Fibroblast of peridontal ligament (primary cell): ENCODE results near the gene CCM2.
"Not testable (repeated sequence)": the region's sequence is repeated elsewhere in the genome, so short reads cannot be mapped to it uniquely, and the experiment has no call there.

ENCODE experiments used
- DNase-seq: peaks from one replicate; pipeline ENCODE4 v3.0.0-alpha.2; 2010; ENCODE audit errors: extremely low read depth

Gene CCM2

DNA sequence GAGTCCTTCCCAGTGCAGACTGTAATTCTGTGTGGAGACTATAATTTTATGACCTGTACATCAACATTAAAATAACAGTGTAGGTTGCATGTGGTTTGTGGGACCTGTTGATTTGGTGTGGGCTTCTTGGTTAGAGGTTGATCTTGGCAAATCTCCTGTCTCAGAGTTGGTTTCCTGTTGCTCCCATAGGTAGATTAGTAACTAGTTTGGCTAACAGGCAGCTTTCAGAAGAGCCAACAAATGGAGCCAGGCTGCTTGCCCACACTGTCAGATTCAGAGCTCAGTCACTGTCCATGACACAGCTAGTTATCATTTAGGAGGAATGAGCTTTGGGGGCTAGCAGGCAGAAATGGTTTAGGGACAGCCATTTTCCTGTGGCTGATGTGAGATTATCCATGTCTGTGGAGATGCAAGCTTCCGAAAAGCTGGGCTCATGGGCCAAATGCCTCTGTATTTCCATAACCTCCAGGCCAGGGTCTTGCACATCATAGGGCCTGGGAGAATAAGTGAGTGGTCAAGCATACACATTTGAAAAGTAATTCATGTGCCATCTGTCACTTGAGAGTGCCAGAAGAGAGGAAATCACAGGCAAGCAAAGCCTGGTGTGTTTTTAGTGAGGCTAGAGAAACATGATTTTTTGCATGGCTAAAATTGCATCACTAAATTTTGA, 33.4 kb downstream of the CCM2 start:
- DNase-seq: peak; percentile 44

DNA sequence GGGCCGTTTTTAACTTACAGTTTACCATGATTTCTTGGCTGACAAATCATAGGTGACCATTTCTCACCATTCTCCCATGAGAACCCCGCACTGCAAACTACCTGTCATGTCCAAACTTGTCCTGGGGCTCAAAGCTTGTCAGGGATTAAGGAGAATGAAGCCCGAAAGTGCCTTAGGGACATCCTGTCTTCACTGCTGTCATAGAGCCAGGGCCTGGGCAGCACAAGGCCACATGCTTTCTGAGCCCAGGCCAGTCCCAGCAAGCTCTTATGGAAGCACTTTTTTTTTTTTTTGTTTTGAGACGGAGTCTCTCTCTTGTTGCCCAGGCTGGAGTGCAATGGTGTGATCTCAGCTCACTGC, 33.9 kb downstream of the CCM2 start:
- DNase-seq: no peak

DNA sequence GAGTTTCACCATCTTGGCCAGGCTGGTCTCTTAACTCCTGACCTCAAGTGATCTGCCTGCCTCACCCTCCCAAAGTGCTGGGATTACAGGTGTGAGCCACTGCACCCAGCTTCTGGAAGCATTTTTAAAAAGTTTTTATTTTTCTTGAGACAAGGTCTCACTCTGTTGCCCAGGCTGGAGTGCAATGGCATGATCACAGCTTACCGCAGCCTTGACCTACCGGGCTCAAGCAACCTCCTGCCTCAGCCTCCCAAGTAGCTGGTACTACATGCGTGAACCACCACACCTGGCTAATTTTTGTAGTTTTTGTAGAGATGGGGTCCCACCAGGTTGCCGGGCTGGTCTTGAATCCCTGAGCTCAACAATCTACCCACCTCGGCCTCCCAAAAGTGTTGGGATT, 34.7 kb downstream of the CCM2 start:
- DNase-seq: not testable (repeated sequence)

DNA sequence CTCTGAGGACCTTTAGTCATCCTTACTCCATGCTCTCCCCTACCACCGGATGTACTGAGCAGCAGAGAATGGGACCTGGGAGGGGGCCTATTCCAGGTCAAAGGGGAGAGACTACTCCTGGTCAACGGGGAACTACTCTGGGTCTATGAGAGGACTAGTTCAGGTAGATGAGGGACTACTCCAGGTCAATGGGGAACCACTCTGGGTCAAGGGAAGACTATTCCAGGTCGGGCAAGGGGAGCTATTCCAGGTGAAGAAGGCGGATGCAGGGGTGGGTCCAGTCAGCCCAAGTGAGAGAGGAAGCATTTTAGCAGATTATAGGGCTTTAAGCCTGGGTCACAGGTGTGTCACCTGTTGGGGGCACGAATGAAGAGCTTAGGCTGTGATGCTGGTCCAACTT, 35.4 kb downstream of the CCM2 start:
- no peak for DNase-seq

DNA sequence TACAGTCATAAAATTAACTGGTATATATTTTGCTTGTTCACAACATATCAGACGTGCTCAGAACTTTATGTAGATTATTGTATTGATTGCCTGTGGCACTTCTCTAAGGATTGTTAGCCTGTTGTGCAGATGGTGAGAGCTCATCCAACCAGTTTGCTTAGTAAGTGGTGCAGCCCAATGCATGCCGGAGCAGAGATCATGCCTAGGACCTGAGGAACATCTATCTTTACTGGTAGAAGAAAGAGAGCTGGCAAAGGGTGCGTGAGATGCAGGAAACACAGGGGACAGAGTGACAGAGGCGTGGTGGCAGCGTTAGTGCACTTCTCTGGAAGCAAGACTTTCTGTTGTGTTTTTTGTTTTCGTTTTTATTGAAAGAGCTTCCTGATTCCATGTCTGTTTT, 35.9 kb downstream of the CCM2 start:
- no peak for DNase-seq

DNA sequence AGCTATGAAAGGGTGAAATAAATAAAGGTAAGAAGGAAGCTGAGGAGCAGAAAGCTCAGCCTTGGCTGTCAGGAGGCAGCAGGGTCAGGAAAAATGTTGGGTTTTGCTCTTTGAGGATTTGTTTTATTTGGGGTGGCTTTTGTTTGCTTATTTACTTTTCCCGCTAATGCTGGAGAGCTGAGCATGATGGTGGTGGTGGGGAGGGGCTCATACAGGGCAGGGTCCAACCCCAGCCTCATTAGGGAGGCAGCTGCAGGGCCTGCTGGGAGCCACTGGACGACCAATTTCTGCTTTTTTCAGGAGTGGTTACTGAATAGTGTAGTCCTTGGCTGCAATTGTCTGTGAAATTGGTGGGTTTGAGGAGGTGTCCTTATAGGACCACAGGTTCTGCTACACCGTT, 36.3 kb downstream of the CCM2 start:
- no peak for DNase-seq

DNA sequence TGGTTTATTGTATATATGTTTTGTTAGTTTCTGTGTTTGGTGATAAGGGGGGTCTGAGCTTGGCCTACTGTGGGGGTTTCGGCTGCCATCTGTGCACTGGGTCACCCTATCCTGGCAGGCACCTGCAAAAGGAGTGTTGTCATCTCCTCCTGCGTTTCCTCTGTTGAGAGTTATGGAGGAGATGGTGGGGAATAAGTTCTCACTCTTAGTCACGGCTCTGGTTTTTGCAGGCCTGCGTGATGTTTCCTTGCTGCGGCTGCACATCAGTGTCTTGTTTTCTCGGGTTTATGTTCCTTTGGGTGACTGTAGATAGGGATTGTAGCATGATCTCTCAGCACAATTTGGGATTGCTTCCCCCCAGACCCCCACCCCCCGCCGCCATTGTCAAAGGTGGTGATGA, 36.8 kb downstream of the CCM2 start:
- no peak for DNase-seq

DNA sequence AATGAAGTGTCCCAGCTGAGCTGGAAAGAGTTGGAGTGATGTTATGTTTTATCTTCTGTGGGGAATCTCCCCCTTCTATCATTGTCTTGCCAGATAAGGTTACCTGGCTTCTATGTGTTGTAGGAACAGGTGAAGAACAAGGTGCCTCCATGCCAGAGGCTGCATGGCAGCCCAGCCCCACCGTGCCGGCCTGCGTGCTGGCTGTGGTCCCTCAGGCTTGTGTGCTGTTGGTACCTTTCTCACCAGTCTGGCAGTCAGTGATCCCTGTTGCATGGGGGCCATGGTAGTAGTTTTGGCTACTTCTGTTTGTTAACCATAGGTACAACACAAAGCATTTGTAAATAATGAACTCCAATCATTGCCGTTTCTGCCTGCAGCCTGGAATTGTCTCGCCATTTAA, 37.9 kb downstream of the CCM2 start:
- no peak for DNase-seq

DNA sequence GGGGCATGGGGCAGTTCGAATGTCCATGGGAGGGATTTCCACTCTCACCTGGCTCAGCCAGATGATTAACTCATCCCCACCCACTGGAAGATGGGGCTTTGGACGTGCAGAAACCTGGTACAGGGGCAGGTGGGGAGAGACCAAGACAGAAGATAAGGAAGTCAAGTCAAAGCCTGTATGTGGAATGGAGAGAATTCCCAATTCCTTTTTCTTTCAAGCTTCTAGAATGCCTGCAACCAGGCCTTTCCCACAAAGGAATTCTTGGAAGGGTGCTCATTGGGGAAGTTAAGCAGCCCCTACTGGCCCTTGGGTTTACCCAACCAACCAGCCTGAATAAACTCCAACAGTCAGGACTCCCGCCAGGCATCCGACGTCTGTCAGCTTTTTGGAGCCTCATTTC, 39.1 kb downstream of the CCM2 start:
- no peak for DNase-seq

DNA sequence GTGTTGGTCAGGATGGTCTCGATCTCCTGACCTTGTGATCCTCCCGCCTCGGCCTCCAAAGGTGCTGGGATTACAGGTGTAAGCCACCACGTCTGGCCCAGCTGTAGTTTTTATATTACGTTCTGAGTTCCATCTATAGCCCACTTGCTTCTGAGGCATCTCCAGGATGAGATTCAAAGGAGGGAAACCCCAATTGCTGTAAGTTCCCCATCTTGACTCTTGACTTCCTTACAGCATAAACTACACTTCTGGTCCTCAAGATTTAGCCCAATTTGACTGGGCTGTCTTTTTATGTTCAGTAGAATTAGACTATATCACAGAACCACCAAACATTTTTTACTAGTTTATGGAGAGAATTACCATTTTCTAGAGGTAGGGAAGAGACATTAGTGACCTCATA, 44.3 kb downstream of the CCM2 start:
- no peak for DNase-seq

DNA sequence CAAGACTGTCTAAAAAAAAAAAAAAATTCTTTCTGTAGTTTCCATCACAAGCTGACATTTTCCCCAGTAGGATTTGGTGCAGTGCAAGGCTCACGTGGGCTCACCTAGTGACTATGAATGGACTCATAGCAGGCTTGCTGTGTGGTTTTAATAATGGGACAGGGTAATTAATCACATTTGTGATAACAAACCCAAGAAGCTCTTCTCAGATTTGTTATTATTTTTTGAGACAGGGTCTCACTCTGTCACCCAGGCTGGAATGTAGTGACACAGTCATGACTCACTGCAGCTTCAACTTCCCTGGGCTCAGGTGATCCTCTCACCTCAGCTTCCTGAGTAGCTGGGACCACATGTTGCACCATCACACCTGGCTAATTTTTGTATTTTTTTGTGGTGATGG, 48.7 kb downstream of the CCM2 start:
- no peak for DNase-seq

DNA sequence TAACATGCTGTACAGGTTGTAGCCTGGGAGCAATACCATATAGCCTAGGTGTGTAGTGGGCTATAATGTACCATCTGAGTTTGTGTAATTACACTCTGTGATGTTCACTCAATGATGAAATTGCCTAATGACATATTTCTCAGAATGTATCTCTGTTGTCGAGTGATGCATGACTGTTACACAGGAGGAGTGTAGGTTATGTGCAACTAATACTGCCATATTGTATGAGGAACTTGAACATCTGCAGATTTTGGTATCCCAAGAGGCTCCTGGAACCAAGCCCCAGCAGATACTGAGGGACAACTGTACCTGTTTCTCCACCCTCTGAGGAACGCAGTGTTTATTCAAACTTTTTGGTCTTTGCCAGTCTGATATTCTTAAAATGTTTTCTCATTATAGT, 50.2 kb downstream of the CCM2 start:
- DNase-seq: no peak

DNA sequence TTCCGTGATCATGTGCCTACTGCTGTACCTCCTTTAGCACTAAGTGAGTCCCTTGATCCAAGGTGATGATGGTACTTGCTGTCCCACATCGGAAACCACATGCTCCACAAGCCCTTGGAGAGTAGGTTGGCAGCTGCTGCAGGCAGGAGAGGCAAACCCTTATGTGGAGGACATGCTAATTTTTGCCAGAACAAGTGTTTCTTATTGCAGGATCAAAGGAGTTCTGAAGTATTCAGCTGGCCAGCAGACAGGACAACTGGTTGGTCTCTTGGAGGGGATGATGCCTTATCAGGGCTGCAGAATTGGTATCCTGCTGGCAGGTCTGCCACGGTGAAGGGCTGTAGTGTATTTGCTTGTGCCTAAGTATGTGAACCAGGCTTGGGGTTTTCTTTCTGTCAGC, 52.0 kb downstream of the CCM2 start:
- no peak for DNase-seq

DNA sequence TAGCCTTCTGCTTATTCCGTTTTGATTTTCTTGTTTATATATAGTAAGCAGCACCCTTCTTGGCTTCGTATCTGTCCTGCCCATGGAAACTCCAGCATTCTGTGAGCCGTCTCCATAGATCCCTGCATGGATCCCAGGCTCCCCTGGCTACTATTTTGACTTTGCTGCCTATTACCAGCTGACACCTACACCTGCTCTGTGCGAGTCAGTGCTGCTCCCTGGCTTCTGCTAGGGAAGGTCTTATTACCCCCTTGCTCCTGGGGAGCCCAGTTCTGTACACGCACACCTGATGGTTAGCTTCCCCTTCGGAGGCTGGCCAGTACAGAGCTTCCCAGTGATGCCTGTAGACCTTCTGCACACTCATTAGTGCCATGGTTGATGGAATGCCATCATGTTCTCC, 53.4 kb downstream of the CCM2 start:
- DNase-seq: no peak

DNA sequence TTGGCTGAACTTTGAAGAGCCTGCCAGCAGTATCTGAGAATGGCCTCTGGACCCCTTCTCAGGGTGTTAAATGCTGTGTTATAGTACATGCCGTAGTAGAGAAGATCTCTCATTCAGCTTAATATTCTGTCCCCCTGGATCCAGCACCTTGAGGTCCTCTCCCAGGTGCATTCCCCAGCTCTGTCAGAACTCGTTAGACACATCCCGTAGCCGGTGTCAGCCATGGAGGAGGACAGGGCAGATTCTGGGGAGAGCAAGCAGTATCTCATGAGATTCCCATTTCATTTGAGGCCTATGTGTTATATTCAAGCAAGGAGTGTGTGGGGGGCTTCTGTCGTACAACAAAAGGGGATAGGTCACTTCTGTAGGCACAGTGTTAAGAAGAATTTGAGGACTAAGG, 53.9 kb downstream of the CCM2 start:
- no peak for DNase-seq

DNA sequence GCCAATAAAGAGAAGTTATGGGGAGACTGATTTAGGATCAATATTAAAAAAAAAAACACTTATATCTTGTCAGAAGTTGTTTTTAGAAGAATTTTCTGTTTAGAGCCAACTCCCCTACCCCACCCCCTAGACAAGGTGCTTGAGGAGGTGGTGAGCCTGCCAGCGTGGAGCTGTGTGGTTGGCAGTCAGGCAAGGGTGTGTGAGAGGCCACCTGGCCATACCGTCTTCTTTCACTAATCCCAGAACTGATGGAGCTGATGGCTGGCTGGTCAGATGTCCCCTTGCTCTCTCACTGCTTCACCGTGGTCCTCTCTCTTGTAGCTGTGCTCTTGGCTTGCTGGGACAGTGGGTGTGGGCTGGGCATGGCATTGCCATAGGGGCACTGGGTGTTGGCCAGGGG, 54.4 kb downstream of the CCM2 start:
- no peak for DNase-seq

DNA sequence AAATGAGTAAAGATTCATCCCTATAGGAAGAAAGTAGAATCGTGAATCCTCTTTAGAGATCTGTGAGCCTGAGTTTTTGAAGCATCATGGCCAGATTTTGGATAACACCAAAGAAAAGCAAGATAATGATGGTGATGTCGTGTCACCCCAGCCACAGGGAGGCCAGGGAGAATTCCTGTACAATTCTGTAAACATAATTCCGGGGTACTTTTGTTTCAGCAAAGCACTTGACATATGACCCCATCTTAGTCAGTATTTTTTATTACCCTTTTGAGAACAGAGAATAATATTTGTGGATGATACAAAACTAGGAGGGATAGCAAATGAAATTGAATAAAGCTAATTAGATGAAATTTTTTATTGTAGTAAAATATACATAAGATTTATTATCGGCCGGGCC, 55.0 kb downstream of the CCM2 start:
- DNase-seq: no peak

DNA sequence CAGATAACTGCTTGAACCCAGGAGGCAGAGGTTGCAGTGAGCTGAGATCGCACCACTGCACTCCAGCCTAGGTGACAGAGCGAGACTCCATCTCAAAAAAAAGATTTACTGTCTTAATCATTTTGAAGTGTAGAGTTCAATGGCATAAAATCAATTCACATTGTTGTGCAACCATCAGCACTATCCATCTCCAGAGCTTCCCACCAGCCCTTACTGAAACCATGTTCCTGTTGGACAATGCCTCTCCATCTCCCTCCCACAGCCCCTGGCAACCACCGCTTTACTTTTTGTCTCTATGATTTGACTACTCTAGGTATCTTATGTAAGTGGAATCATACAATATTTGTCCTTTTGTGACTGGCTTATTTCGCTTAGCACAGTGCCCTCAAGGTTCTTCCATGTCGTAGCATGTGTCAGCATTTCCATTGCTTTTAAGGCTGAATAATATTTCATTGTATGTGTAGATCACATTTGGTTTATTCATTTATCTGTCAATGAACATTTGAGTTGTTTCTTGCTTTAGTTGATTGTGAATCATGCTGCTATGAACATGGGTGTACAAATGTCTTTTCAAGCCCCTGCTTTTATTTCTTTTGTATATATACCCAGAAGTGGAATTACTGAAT, 55.7 kb downstream of the CCM2 start:
- DNase-seq: no peak

DNA sequence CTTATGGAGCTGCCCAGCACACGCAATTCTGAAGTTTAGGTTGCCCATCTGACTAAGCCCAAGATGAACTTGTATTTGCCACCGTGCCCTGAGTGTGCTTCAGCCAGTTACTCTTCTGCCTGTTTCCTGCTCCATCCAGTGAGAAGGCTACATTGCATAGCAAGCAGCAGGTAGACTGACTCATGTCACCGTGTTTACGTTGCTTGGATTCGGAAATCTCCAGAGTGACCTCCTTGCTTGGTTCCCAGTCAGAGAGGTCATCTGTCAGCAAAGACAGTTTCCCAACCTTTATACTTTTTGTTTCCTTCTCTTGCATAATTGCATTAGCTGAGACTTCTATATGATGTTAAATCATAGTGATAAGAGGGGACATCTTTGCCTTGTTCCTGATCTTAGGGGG, 57.9 kb downstream of the CCM2 start:
- DNase-seq: no peak

DNA sequence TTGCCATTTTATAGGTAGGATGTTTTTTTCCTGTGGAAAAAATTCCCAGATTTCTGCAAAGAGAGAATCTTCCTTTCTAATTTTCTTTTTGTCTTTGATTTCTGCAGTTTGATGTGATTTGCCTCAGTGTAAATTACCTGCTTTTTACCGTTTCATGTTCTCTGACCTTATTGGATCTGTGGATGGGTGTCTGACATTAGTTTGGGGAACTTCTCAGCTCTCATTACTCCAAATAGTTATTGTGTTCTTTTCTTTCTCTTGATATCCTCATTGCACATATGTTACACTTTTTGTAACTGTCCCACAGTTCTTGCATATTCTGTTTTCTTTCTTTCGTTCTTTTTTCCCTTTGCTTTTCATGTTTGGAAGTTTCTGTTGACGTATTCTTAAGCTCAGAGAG, 60.3 kb downstream of the CCM2 start:
- no peak for DNase-seq

DNA sequence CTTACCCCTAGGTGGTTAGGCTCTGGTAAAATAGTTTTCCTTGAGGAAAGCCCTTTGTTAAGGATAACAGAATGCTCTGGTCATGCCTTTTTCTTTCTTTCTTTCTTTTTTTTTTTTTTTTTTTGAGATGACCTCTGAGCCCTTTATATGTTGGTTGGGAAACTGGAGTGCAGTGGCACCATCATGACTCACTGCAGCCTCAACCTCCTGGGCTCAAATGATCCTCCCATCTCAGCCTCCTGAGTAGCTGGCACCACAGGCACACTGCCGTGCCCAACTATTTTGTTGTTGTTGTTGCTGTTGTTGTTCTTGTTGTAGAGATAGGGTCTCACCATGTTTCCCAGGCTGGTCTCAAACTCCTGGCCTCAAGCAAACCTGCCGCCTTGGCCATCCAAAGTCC, 61.4 kb downstream of the CCM2 start:
- no peak for DNase-seq

DNA sequence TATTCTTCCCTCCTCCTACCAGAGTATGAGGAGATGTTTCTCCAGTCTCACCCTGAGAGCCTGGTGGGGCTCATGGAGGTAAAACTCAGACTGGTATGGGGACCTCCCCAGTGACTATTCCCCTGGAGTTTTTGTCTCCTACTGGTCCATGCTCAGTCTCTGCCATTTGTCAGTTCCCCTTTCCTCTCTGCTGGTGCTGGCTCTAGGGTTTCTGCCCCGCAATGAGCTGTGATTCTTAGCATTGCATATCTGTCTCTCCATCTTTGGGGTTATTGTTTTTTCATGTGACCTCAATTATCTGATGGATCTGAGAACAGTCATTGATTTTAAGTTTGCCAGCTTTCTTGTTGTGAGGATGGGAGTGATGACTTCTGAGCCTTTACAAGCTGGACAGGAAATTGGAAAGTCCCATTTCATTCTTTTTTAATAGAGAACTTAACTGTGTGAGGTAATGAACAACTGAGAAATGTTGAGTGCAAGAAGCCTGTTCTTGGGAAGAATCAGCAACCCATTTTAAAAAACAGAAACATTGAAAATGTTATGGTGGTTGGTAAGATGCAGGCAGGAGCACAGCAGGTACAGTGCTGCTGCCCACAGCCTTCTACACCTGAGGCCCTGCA, 61.9 kb downstream of the CCM2 start:
- no peak for DNase-seq

DNA sequence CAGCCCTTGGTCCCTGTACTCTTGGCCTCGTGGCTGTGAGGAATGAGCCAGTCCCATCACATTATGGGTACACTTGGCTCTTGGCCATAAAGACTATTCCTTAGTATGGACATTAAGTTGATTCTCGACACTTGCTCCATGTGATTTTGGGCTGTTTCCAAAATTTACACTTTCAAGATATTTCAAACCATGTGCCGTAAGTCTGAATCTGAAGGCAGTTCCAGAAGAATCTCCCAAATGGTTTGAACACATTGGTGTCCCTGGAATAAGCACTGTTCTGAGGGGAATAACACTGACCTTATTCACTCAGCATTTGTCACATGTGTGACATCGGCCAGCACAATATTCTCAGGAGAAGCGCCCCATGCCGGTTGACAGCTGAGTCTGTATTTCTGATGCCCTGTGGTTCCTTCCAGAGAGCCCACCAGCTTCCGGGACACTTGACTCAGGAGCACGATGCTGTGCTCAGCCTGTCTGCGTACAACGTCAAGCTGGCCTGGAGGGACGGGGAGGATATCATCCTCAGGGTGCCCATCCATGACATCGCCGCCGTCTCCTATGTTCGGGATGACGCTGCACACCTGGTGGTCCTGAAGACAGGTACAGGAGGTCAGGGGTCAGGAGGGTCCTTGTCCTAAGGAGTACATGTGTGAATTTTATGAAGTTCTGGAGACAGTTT, 64.2 kb downstream of the CCM2 start:
- no peak for DNase-seq
